Endothelial cell (in vitro differentiated cells): ENCODE data around the gene OSBPL3. TPM values are rescaled to one million over a fixed set of nuclear protein-coding genes. Genes with fewer than 3 reads are reported as not detected.

ENCODE experiments used
- DNase-seq: peaks from one replicate; pipeline ENCODE4 v3.0.0; 2021; ENCODE audit warnings: low spot score
- H3K27ac Mint-ChIP-seq: one replicate; pipeline ENCODE4 v1.8.0; 2021; ENCODE audit warnings: mixed read lengths, inconsistent platforms; ENCODE audit not compliant: unreplicated experiment
- H3K27me3 Mint-ChIP-seq: one replicate; pipeline ENCODE4 v1.8.0; 2021; ENCODE audit warnings: mild to moderate bottlenecking, moderate library complexity, mixed read lengths, inconsistent platforms; ENCODE audit not compliant: unreplicated experiment
- H3K36me3 Mint-ChIP-seq: one replicate; pipeline ENCODE4 v1.8.0; 2021; ENCODE audit warnings: mild to moderate bottlenecking, low read depth, mixed read lengths, inconsistent platforms; ENCODE audit not compliant: unreplicated experiment
- H3K4me1 Mint-ChIP-seq: one replicate; pipeline ENCODE4 v1.8.0; 2021; ENCODE audit warnings: mild to moderate bottlenecking, mixed read lengths, inconsistent platforms; ENCODE audit not compliant: unreplicated experiment
- H3K4me3 Mint-ChIP-seq: one replicate; pipeline ENCODE4 v1.8.0; 2021; ENCODE audit warnings: mild to moderate bottlenecking, mixed read lengths, inconsistent platforms; ENCODE audit not compliant: unreplicated experiment
- H3K9me3 Mint-ChIP-seq: one replicate; pipeline ENCODE4 v1.8.0; 2021; ENCODE audit warnings: mixed read lengths, inconsistent platforms; ENCODE audit not compliant: unreplicated experiment
- total RNA-seq: library from RNA; stranded (reverse); fragmentation: NEBNext Ultra II Directional; extraction: Animal tissue kit (Norgen Biotek cat#: 25700); gene quantifications from one replicate; pipeline ENCODE4 v1.2.1, GENCODE V29; 2021; ENCODE audit not compliant: unreplicated experiment
- TF ChIP-seq, protein P1 (sequence below): fragments of 200-600 bp; sonication (generic); IDR thresholded peaks from one replicate; pipeline ENCODE4 v1.5.0; 2021; ENCODE audit warnings: antibody characterized with exemption; ENCODE audit not compliant: unreplicated experiment

OSBPL3 gene
- total RNA-seq, 1 donor from 2014 or later: 3.1 TPM

DNA sequence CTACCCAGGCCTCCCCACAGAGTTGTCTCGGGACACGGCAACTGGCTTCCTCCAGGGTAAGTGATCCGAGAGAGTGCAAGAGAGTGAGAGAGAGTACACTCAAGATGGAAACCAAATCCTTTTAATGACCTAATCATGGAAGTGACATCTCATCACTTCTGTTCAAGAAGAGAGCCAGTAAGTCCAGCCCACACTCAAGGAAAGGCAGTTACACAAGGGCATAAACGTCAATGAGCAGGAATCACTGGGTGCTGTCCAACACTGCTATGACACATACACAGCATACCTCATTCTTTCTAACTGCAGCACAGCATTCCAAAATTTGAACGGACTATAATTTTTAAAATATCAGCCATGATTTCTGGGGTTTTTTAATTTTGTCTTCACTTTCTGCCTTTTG lies 29.3 kb upstream of the OSBPL3 start:
- TF ChIP-seq, protein P1, sequence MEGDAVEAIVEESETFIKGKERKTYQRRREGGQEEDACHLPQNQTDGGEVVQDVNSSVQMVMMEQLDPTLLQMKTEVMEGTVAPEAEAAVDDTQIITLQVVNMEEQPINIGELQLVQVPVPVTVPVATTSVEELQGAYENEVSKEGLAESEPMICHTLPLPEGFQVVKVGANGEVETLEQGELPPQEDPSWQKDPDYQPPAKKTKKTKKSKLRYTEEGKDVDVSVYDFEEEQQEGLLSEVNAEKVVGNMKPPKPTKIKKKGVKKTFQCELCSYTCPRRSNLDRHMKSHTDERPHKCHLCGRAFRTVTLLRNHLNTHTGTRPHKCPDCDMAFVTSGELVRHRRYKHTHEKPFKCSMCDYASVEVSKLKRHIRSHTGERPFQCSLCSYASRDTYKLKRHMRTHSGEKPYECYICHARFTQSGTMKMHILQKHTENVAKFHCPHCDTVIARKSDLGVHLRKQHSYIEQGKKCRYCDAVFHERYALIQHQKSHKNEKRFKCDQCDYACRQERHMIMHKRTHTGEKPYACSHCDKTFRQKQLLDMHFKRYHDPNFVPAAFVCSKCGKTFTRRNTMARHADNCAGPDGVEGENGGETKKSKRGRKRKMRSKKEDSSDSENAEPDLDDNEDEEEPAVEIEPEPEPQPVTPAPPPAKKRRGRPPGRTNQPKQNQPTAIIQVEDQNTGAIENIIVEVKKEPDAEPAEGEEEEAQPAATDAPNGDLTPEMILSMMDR: no peak
- H3K4me3 Mint-ChIP-seq: no peak overlapping the region
- DNase-seq: no peak
- H3K36me3 Mint-ChIP-seq: no peaks in the 10 kb centered on the region
- no peak overlapping the region for H3K27ac Mint-ChIP-seq
- H3K4me1 Mint-ChIP-seq: no peaks in the 10 kb centered on the region
- no peaks in the 10 kb centered on the region for H3K9me3 Mint-ChIP-seq
- H3K27me3 Mint-ChIP-seq: no peaks in the 10 kb centered on the region

DNA sequence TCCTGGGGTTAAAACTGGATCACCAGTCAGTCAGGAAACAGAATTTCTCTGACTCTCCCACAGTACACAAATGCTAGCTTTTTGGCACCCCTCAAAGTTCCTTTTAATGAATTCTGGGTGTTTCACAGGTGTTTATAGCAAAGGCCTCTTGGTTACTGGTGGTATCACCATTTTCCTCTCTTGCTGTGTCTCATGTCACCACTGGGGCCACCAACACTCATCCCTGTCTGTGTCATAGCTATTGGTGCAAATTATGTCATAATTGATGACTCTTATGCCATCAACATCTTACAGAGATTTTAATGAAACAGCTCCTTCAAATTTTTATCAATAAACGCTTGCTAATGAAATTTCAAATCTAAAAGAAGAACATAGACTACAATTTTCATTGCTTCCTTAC lies 27.7 kb upstream of the OSBPL3 start:
- TF ChIP-seq, protein P1: no peak
- DNase-seq: no peak
- Mint-ChIP-seq H3K4me1 (no peaks in the 10 kb centered on the region), H3K9me3 (no peaks in the 10 kb centered on the region), H3K36me3 (no peaks in the 10 kb centered on the region), H3K27ac (no peak overlapping the region), H3K27me3 (no peaks in the 10 kb centered on the region), H3K4me3 (no peak overlapping the region)

DNA sequence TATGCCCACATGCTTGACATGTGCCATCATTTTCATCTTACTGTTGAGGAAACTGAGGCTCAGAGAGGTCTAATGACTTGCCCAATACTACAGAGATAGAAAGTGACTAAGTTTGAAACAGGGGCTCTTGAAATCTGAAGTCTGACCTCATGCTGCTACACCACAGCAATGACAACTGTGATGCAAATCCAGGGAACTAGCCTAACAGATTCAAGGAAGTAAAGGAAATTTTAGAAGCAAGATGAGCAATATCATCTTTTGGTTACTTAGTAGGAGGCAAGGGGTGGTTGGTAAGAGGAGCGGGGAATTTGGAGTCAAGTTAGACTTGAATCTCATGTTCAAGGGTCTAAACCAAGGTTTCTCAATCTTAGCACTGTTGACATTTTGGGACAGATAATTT lies 26.3 kb upstream of the OSBPL3 start:
- TF ChIP-seq, protein P1: no peak
- Mint-ChIP-seq H3K36me3 (no peaks in the 10 kb centered on the region), H3K4me3 (no peak overlapping the region), H3K27ac (no peak overlapping the region), H3K27me3 (peaks cover 1% of the 10 kb centered on the region), H3K9me3 (no peaks in the 10 kb centered on the region), H3K4me1 (no peaks in the 10 kb centered on the region)
- no peak for DNase-seq

DNA sequence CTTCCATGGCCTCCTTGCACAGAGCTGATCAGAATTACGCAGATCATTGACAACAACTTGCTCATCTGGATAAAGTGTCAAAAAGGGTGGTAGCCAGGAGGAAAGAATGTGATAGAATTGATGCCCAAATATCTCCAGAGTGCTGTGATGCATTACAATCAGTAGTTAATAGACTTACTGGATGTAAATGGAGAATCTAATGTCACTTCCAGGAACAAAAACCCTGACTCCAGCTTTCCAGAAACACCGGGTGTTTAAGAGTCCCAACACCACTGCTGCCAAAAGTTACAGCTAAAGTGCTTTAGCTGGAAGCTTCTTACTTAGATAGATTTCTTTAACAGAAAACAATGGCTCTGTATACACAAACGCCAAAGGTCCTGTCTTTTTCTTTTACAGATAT lies 25.7 kb upstream of the OSBPL3 start:
- no peak for DNase-seq
- no peaks in the 10 kb centered on the region for H3K4me1 Mint-ChIP-seq
- no peaks in the 10 kb centered on the region for H3K36me3 Mint-ChIP-seq
- H3K4me3 Mint-ChIP-seq: no peak overlapping the region
- TF ChIP-seq, protein P1: no peak
- peaks cover 1% of the 10 kb centered on the region for H3K27me3 Mint-ChIP-seq
- H3K27ac Mint-ChIP-seq: no peak overlapping the region
- peaks cover 4% of the 10 kb centered on the region for H3K9me3 Mint-ChIP-seq

DNA sequence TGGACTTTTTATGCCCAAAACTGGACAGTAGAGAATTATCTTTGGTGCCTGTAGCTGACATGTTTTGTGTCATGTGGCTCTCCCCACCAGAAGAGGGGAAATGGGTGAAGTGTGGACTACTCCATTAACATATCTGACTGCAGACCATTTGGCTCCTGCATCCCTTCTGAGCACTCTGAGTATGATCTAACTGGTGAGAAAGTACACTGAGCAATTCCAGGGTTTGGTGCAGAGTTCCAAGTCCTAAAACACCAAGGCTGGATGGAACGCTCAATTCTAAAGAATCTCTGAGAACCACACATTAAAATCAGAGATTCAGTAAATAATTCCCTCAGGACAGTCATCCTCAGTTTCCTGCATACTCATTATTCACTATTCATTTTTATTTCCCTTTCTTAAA lies 22.8 kb upstream of the OSBPL3 start:
- DNase-seq: no peak
- TF ChIP-seq, protein P1: no peak
- H3K27ac Mint-ChIP-seq: no peak overlapping the region
- peaks cover 1% of the 10 kb centered on the region for H3K27me3 Mint-ChIP-seq
- no peak overlapping the region for H3K4me3 Mint-ChIP-seq
- no peaks in the 10 kb centered on the region for H3K4me1 Mint-ChIP-seq
- H3K36me3 Mint-ChIP-seq: no peaks in the 10 kb centered on the region
- H3K9me3 Mint-ChIP-seq: peaks cover 6% of the 10 kb centered on the region
